Chondrocyte (in vitro differentiated cells): ENCODE results near the gene ODAM. TPM values are rescaled to one million over a fixed set of nuclear protein-coding genes. Genes with fewer than 3 reads are reported as not detected.

Experiments
- DNase-seq: peaks from one replicate; pipeline ENCODE4 v3.0.0; 2021; ENCODE audit warnings: mixed read lengths, low spot score
- H3K27ac Mint-ChIP-seq: one replicate; pipeline ENCODE4 v1.8.0; 2021; ENCODE audit warnings: mild to moderate bottlenecking, moderate library complexity, mixed read lengths; ENCODE audit not compliant: unreplicated experiment
- H3K27me3 Mint-ChIP-seq: 2 replicates; pipeline ENCODE4 v1.8.0; 2021; ENCODE audit warnings: low read depth, mixed read lengths
- H3K36me3 Mint-ChIP-seq: 2 replicates; pipeline ENCODE4 v1.8.0; 2021; ENCODE audit warnings: low read depth, mixed read lengths
- H3K4me1 Mint-ChIP-seq: 2 replicates; pipeline ENCODE4 v1.8.0; 2021; ENCODE audit warnings: low read depth, mild to moderate bottlenecking, mixed read lengths
- H3K4me3 Mint-ChIP-seq: one replicate; pipeline ENCODE4 v1.8.0; 2021; ENCODE audit warnings: mild to moderate bottlenecking, moderate library complexity, mixed read lengths; ENCODE audit not compliant: unreplicated experiment
- H3K9me3 Mint-ChIP-seq: 2 replicates; pipeline ENCODE4 v1.8.0; 2021; ENCODE audit warnings: low read depth, mixed read lengths
- CTCF ChIP-seq: fragments of 200-600 bp; sonication (generic); IDR thresholded peaks from 2 replicates; pipeline ENCODE4 v1.5.0; 2021; ENCODE audit warnings: antibody characterized with exemption, mild to moderate bottlenecking, moderate library complexity
- total RNA-seq: library from RNA; stranded (reverse); gene quantifications from 3 replicates; pipeline ENCODE4 v1.2.1, GENCODE V29; 2021

Gene ODAM
- total RNA-seq, 1 donor from 2014 or later, result not detected

- DNase-seq, result no peak
- Mint-ChIP-seq H3K9me3 (no peaks in the 10 kb centered on the region), H3K36me3 (no peaks in the 10 kb centered on the region), H3K27me3 (peaks cover 15% of the 10 kb centered on the region), H3K27ac (no peak overlapping the region), H3K4me1 (no peaks in the 10 kb centered on the region), H3K4me3 (no peak overlapping the region)
- no peak for TF ChIP-seq CTCF
Observed at GRCh38 chr4:70177090-70177489, 18.4 kb upstream of the ODAM start.

DNA sequence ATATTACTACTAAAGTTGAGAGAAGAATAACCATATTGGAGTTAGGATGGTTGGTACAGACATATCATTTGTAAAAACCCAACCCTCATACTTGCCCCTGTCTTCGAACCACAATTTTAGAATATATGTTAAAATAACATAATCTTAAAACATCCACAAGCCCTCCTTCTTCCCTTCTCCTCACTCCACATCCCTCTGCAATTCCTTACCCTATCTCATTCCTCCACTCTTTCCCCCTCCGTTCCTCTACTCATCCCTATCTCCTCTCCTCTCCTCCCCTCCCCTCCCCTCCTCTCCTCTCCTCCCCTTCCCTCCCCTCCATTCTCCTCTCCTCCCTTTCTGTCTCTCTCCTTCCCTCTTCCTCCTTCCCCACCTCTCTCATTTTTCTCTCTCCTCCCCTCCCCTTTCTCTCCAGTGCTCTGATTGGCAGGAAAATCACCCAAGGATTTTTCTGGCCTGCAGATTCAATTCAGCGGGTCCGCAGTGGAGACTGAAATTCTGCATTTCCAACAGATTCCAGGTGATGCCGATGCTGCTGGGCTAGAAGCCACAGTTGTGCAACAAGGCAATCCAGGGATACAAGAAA lies 17.4 kb upstream of the ODAM start:
- no peaks in the 10 kb centered on the region for H3K4me1 Mint-ChIP-seq
- DNase-seq, result no peak
- TF ChIP-seq CTCF, result no peak

DNA sequence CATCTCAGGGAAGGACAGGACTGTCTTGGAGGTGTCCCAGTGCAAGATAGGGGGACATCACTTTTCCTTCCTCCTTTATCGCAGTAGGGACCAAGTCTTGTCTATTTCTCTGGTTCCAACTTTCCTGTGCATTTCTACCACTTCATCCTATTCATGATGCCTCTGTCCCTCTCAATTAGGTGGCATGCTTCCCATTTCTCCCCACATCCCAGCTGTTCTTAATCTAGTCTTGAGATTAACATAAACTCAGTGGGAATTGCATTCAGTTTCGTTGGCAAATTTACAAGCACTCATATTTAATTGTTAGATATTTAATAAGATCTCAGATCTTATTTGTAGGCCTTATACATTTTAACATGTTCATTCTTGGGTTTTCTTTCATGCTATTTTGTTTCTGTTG lies 15.7 kb upstream of the ODAM start:
- no peak for TF ChIP-seq CTCF
- Mint-ChIP-seq H3K4me3 (no peak overlapping the region), H3K36me3 (no peaks in the 10 kb centered on the region)

More for the DNA sequence above, 17.4 kb upstream of the ODAM start:
- Mint-ChIP-seq H3K4me3 (no peak overlapping the region), H3K9me3 (no peaks in the 10 kb centered on the region), H3K36me3 (no peaks in the 10 kb centered on the region), H3K27ac (no peak overlapping the region), H3K27me3 (peaks cover 23% of the 10 kb centered on the region)

GRCh38 chr4:70181864-70182263 lies 13.7 kb upstream of the ODAM start:
- Mint-ChIP-seq H3K27ac (no peak overlapping the region), H3K36me3 (no peaks in the 10 kb centered on the region), H3K9me3 (no peaks in the 10 kb centered on the region), H3K4me3 (no peak overlapping the region), H3K27me3 (peaks cover 28% of the 10 kb centered on the region), H3K4me1 (no peaks in the 10 kb centered on the region)
- no peak for DNase-seq
- TF ChIP-seq CTCF, result no peak

More for the DNA sequence above, 15.7 kb upstream of the ODAM start:
- DNase-seq, result no peak
- Mint-ChIP-seq H3K4me1 (no peaks in the 10 kb centered on the region), H3K9me3 (no peaks in the 10 kb centered on the region), H3K27me3 (peaks cover 19% of the 10 kb centered on the region), H3K27ac (no peak overlapping the region)

- Mint-ChIP-seq H3K9me3 (no peaks in the 10 kb centered on the region), H3K27me3 (peaks cover 26% of the 10 kb centered on the region), H3K4me3 (no peak overlapping the region), H3K4me1 (no peaks in the 10 kb centered on the region), H3K27ac (no peak overlapping the region), H3K36me3 (no peaks in the 10 kb centered on the region)
- no peak for DNase-seq
- no peak for TF ChIP-seq CTCF
Observed at GRCh38 chr4:70182517-70183167, 12.9 kb upstream of the ODAM start.
